HepG2 (cell line): ENCODE measurements around the gene RNF114. TPM values are rescaled to one million over a fixed set of nuclear protein-coding genes. Genes with fewer than 3 reads are reported as not detected.

Experiments
- ATAC-seq: fragments of 200-7000 bp; cut with Tn5 transposase; 3 replicates; pipeline ENCODE4 v1.9.1; 2020; ENCODE audit warnings: mild to moderate bottlenecking, moderate library complexity
- BruUV-seq: library from RNA; stranded (reverse); fragments of 400-500 nt; replicated peaks from 2 replicates; lab custom pipeline; 2021; lab: Mats Ljungman, UMichigan
- CTCF ChIA-PET: fragments of 300-600 bp; formaldehyde crosslinking; extraction: SDS; loops from one replicate; lab custom pipeline; 2021; ENCODE audit warnings: low total read pairs, inconsistent platforms, low intra/inter-chr PET ratio; lab: Yijun Ruan, JAX
- POLR2A ChIA-PET: fragments of 350-600 bp; sonication (Branson Sonifier 250); formaldehyde crosslinking; loops from one replicate; lab custom pipeline; 2020; ENCODE audit warnings: antibody characterized with exemption, inconsistent platforms; lab: Yijun Ruan, JAX
- DNase-seq: peaks from one replicate; pipeline ENCODE4 v3.0.0-alpha.2; 2015; ENCODE audit warnings: low spot score
- FAIRE-seq: peaks from 3 replicates; lab custom pipeline; 2011; peaks lifted over from hg19 to GRCh38; lab: Jason Lieb, UNC
- H2AFZ ChIP-seq: one replicate; pipeline ENCODE4 v1.6.1; 2011; ENCODE audit warnings: low read length, inconsistent platforms
- H3K27ac ChIP-seq: fragments of 300-600 bp; 3 replicates; pipeline ENCODE4 v1.8.0; 2011; ENCODE audit warnings: mixed run types, mild to moderate bottlenecking, mixed read lengths, low read length, inconsistent platforms; ENCODE audit not compliant: insufficient read depth; ENCODE audit errors: extremely low read length
- H3K27me3 ChIP-seq, 2 experiments: fragments of 200-600 bp in 1 of 2; 2 replicates in 1 of 2; 3 replicates in 1 of 2; pipeline versions ENCODE4 v1.6.0 to v1.8.0; 2011; ENCODE audit warnings: low read length in 2 of 2, mild to moderate bottlenecking in 2 of 2, moderate library complexity in 2 of 2, inconsistent platforms in 1 of 2; ENCODE audit not compliant: insufficient read depth in 2 of 2, control insufficient read depth in 1 of 2
- H3K36me3 ChIP-seq, 2 experiments: fragments of 200-600 bp in 1 of 2; replicated peaks in 1 of 2; 2 replicates in 1 of 2; 3 replicates in 1 of 2; pipeline versions ENCODE4 v1.5.1 to v1.8.0; 2011; ENCODE audit warnings: low read length in 2 of 2, inconsistent platforms in 1 of 2; ENCODE audit not compliant: insufficient read depth in 2 of 2, control insufficient read depth in 1 of 2
- H3K4me1 ChIP-seq: 2 replicates; pipeline ENCODE4 v1.5.1; 2012; ENCODE audit warnings: low read length, inconsistent platforms; ENCODE audit not compliant: insufficient read depth
- H3K4me2 ChIP-seq: 2 replicates; pipeline ENCODE4 v1.6.0; 2011; ENCODE audit warnings: low read depth, low read length, inconsistent platforms
- H3K4me3 ChIP-seq, 3 experiments: fragments of 200-600 bp in 1 of 3; sonication (generic), shearing (Covaris generic) in 1 of 3; replicated peaks in 1 of 3; 2 replicates each; pipeline ENCODE4 v1.5.1; 2011 to 2016; ENCODE audit warnings: low read length in 3 of 3, inconsistent platforms in 2 of 3, low read depth in 2 of 3, mild to moderate bottlenecking in 2 of 3, control low read depth in 1 of 3, mixed read lengths in 1 of 3; ENCODE audit not compliant: insufficient read depth in 1 of 3
- H3K79me2 ChIP-seq: one replicate; pipeline ENCODE4 v1.6.1; 2011; ENCODE audit warnings: low read length, inconsistent platforms; ENCODE audit not compliant: insufficient read depth
- H3K9ac ChIP-seq: 2 replicates; pipeline ENCODE4 v1.6.0; 2011; ENCODE audit warnings: mild to moderate bottlenecking, low read depth, low read length, inconsistent platforms; ENCODE audit not compliant: insufficient read depth
- H3K9me3 ChIP-seq: 2 replicates; pipeline ENCODE4 v1.5.1; 2012; ENCODE audit warnings: mild to moderate bottlenecking, low read length
- H4K20me1 ChIP-seq: 2 replicates; pipeline ENCODE4 v1.6.0; 2011; ENCODE audit warnings: inconsistent platforms, mild to moderate bottlenecking, low read length, moderate library complexity; ENCODE audit not compliant: insufficient read depth
- ATF7 ChIP-seq, 2 experiments: fragments of 450-650 bp in 1 of 2; sonication (generic) in 1 of 2; formaldehyde crosslinking in 1 of 2; IDR thresholded peaks; 2 replicates each; pipeline versions ENCODE4 v1.4.0 to v1.6.1; 2016 to 2020; ENCODE audit warnings: antibody characterized with exemption in 1 of 2, mild to moderate bottlenecking in 1 of 2, missing genetic modification reagents in 1 of 2
- CBFB ChIP-seq: sonication (generic); formaldehyde crosslinking; IDR thresholded peaks from 2 replicates; pipeline ENCODE4 v1.4.0; 2020; ENCODE audit warnings: missing genetic modification reagents
- ZNF496 ChIP-seq: sonication (generic); formaldehyde crosslinking; IDR thresholded peaks from 2 replicates; pipeline ENCODE4 v1.8.1; 2023; ENCODE audit warnings: mild to moderate bottlenecking, moderate library complexity, missing genetic modification reagents; ENCODE audit not compliant: insufficient replicate concordance
- WGBS: methylation state at CpG from one replicate; pipeline ENCODE4 v1.1.6; 2017; ENCODE audit warnings: low lambda C conversion rate; 5-methylcytosine and 5-hydroxymethylcytosine counted together
- in situ Hi-C: cut with HindIII; loops from 2 replicates; pipeline ENCODE4 v1.10.0; 2017; ENCODE audit warnings: low pct_unique_long_range_greater_than_20kb; ENCODE audit not compliant: extremely low pct_ligation_motif_present
- intact Hi-C: fragments of 100-400 bp; cut with micrococcal nuclease; formaldehyde crosslinking; loops from one replicate; pipeline ENCODE4 v1.10.0; 2022; ENCODE audit not compliant: unreplicated experiment
- polyA plus RNA-seq, 8 experiments: library from polyadenylated mRNA; depleted of rRNA in 3 of 8; stranded (reverse) in 7 of 8; unstranded in 1 of 8; fragments of >200 nt; fragmentation: Illumina TruSeq in 4 of 8; extraction: Trizol in 4 of 8; gene quantifications; 2 replicates each; pipeline versions ENCODE4 v1.2.1 to v1.2.3, GENCODE V29; 2011 to 2016; ENCODE audit warnings: low read depth in 4 of 8, missing spikeins in 1 of 8, mixed read lengths in 1 of 8; ENCODE audit not compliant: insufficient read depth in 1 of 8
- total RNA-seq, 5 experiments: library from RNA; depleted of rRNA; stranded (reverse); fragments of >200 nt; fragmentation: Illumina TruSeq; extraction: Trizol; gene quantifications; 2 replicates each; pipeline ENCODE4 v1.2.3, GENCODE V29; 2016; ENCODE audit warnings: low read depth in 1 of 5
- TF ChIP-seq, protein P1 (sequence below): IDR thresholded peaks from 2 replicates; pipeline ENCODE4 v1.6.1; 2016; ENCODE audit warnings: mild to moderate bottlenecking
- TF ChIP-seq, protein P2 (sequence below): sonication (generic); formaldehyde crosslinking; IDR thresholded peaks from 2 replicates; pipeline ENCODE4 v1.9.0; 2021; ENCODE audit warnings: missing genetic modification reagents, mild to moderate bottlenecking, borderline replicate concordance
- TF ChIP-seq, protein P3 (sequence below): IDR thresholded peaks from 2 replicates; pipeline ENCODE4 v1.6.1; 2016; ENCODE audit warnings: missing biosample characterization, missing genetic modification reagents, low read depth
- TF ChIP-seq, protein P4 (sequence below): IDR thresholded peaks from 2 replicates; pipeline ENCODE4 v1.4.0; 2020; ENCODE audit warnings: mild to moderate bottlenecking, missing genetic modification reagents

Gene RNF114
- total and polyA plus RNA-seq, 2 of the 13 experiments (the other 11 are each of a cell fraction or from before 2014, with no cell fraction given), result 119 to 126 TPM

DNA sequence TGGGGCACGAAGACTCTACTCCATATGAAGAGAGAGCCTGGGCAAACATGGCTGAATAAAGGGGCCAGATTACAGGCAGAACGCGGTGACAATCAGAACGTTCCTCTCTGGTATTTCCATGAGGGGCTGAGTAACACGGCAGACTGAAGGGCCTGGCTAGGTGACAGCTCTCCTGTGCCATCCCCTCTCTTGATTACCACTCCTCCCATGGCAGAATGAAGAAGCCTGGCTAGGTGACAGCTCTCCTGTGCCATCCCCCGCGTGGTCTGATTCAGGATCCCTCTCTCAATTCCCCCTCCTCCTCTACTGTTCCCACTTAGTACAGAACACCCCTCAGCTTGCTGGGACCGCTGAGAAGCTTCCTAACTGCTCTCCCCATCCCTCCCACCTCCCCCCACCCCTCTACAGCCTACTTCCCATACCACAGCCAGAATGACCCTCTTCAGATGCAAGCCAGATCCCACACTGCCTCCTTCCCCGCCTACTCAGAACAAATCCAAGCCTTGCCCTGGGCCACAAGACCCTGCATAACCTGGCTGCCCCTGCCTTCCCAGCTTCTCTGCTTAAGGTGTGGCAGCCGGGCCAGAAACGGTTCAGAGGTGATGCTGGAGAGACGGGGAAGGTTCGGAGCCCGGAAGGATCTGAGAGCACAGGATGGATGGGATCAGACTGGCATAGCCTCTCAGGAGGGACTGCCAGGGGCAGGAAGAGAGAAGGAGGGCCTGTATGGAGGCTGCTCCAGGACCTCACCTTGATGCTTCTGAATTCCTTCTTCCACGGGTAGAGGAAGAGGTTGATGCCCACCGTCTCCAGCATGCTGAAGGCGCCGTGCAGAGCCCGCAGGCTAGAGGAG is 28.6 kb upstream of the RNF114 start:
- intact Hi-C loops (no loop called here), in situ Hi-C loops (no loop called here)
- Histone ChIP-seq H3K9ac (no peak overlapping the region), H3K4me2 (no peak overlapping the region), H3K9me3 (no peaks in the 10 kb centered on the region), H3K4me1 (peaks cover 47% of the 10 kb centered on the region), H3K4me3 (no peak overlapping the region), H4K20me1 (no peaks in the 10 kb centered on the region), H3K27me3 (no peaks in the 10 kb centered on the region), H3K79me2 (peaks cover 34% of the 10 kb centered on the region), H3K36me3 (peaks cover 40 to 60% of the 10 kb centered on the region in 2 experiments), H2AFZ (no peak overlapping the region), H3K27ac (no peak overlapping the region)
- FAIRE-seq (no peak), ATAC-seq (no peak), DNase-seq (no peak)
- WGBS, result 95% methylated on average over 19 of the region's 19 CpGs
- ChIA-PET CTCF (no interaction called here), POLR2A (interaction anchor here (5.0 kb wide), 1 partner anchor 9 kb away, joined by 36 read pairs; the partner anchor contains the start of gene SPATA2)
- TF ChIP-seq, protein P1, sequence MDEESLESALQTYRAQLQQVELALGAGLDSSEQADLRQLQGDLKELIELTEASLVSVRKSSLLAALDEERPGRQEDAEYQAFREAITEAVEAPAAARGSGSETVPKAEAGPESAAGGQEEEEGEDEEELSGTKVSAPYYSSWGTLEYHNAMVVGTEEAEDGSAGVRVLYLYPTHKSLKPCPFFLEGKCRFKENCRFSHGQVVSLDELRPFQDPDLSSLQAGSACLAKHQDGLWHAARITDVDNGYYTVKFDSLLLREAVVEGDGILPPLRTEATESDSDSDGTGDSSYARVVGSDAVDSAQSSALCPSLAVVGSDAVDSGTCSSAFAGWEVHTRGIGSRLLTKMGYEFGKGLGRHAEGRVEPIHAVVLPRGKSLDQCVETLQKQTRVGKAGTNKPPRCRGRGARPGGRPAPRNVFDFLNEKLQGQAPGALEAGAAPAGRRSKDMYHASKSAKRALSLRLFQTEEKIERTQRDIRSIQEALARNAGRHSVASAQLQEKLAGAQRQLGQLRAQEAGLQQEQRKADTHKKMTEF (CRISPR knock-in tag), result no peak
- TF ChIP-seq CBFB (CRISPR knock-in tag) (no peak), ZNF496 (no peak), ATF7 (IDR thresholded peaks at IDR 0.05) (no peak), ATF7 (CRISPR knock-in tag; IDR thresholded peaks at IDR 0.05) (no peak)
- TF ChIP-seq, protein P2, sequence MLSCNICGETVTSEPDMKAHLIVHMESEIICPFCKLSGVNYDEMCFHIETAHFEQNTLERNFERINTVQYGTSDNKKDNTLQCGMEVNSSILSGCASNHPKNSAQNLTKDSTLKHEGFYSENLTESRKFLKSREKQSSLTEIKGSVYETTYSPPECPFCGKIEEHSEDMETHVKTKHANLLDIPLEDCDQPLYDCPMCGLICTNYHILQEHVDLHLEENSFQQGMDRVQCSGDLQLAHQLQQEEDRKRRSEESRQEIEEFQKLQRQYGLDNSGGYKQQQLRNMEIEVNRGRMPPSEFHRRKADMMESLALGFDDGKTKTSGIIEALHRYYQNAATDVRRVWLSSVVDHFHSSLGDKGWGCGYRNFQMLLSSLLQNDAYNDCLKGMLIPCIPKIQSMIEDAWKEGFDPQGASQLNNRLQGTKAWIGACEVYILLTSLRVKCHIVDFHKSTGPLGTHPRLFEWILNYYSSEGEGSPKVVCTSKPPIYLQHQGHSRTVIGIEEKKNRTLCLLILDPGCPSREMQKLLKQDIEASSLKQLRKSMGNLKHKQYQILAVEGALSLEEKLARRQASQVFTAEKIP (CRISPR knock-in tag), result no peak
- TF ChIP-seq, protein P3, sequence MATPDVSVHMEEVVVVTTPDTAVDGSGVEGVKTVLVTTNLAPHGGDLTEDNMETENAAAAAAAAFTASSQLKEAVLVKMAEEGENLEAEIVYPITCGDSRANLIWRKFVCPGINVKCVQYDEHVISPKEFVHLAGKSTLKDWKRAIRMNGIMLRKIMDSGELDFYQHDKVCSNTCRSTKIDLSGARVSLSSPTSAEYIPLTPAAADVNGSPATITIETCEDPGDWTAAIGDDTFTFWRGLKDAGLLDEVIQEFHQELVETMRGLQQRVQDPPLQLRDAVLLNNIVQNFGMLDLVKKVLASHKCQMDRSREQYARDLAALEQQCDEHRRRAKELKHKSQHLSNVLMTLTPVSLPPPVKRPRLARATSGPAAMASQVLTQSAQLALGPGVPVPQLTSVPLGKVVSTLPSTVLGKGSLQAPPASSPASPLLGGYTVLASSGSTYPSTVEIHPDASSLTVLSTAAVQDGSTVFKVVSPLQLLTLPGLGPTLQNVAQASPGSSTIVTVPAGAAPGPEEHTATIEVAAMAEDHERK (CRISPR knock-in tag), result no peak
- TF ChIP-seq, protein P4, sequence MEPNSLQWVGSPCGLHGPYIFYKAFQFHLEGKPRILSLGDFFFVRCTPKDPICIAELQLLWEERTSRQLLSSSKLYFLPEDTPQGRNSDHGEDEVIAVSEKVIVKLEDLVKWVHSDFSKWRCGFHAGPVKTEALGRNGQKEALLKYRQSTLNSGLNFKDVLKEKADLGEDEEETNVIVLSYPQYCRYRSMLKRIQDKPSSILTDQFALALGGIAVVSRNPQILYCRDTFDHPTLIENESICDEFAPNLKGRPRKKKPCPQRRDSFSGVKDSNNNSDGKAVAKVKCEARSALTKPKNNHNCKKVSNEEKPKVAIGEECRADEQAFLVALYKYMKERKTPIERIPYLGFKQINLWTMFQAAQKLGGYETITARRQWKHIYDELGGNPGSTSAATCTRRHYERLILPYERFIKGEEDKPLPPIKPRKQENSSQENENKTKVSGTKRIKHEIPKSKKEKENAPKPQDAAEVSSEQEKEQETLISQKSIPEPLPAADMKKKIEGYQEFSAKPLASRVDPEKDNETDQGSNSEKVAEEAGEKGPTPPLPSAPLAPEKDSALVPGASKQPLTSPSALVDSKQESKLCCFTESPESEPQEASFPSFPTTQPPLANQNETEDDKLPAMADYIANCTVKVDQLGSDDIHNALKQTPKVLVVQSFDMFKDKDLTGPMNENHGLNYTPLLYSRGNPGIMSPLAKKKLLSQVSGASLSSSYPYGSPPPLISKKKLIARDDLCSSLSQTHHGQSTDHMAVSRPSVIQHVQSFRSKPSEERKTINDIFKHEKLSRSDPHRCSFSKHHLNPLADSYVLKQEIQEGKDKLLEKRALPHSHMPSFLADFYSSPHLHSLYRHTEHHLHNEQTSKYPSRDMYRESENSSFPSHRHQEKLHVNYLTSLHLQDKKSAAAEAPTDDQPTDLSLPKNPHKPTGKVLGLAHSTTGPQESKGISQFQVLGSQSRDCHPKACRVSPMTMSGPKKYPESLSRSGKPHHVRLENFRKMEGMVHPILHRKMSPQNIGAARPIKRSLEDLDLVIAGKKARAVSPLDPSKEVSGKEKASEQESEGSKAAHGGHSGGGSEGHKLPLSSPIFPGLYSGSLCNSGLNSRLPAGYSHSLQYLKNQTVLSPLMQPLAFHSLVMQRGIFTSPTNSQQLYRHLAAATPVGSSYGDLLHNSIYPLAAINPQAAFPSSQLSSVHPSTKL (CRISPR knock-in tag), result no peak
- no TSS peak for BruUV-seq
